Activated CD8-positive, alpha-beta T cell treated with anti-CD3 and anti-CD28 coated beads for 36 hours (primary cell): ENCODE results near the gene NPC1L1. TPM values are rescaled to one million over a fixed set of nuclear protein-coding genes. Genes with fewer than 3 reads are reported as not detected.

Experiments
- ATAC-seq: fragments of 200-7000 bp; cut with Tn5 transposase; one replicate; pipeline ENCODE4 v1.10.0; 2021; ENCODE audit warnings: mild to moderate bottlenecking, moderate library complexity
- CTCF ChIA-PET: fragments of 350-600 bp; sonication (Branson Sonifier 250); formaldehyde crosslinking; loops from one replicate; lab custom pipeline; 2021; ENCODE audit warnings: antibody characterized with exemption; lab: Charles Lee
- POLR2A ChIA-PET: fragments of 350-600 bp; sonication (Branson Sonifier 250); formaldehyde crosslinking; loops from one replicate; lab custom pipeline; 2021; ENCODE audit warnings: antibody characterized with exemption; lab: Charles Lee
- DNase-seq: peaks from one replicate; pipeline ENCODE4 v3.0.0-alpha.2; 2020
- H3K27ac Mint-ChIP-seq: one replicate; pipeline ENCODE4 v1.8.0; 2021; ENCODE audit warnings: mild to moderate bottlenecking, mixed read lengths
- H3K27me3 Mint-ChIP-seq: one replicate; pipeline ENCODE4 v1.8.0; 2021; ENCODE audit warnings: mixed read lengths
- H3K36me3 Mint-ChIP-seq: one replicate; pipeline ENCODE4 v1.8.0; 2021; ENCODE audit warnings: low read depth, mixed read lengths
- H3K4me1 Mint-ChIP-seq: one replicate; pipeline ENCODE4 v1.8.0; 2021; ENCODE audit warnings: low read depth, mixed read lengths
- H3K4me3 Mint-ChIP-seq: one replicate; pipeline ENCODE4 v1.8.0; 2021; ENCODE audit warnings: mild to moderate bottlenecking, moderate library complexity, mixed read lengths
- H3K9me3 Mint-ChIP-seq: one replicate; pipeline ENCODE4 v1.8.0; 2021; ENCODE audit warnings: mixed read lengths
- CTCF ChIP-seq: fragments of 200-600 bp; IDR thresholded peaks from one replicate; pipeline ENCODE4 v1.8.0; 2022; ENCODE audit warnings: antibody characterized with exemption, mild to moderate bottlenecking
- intact Hi-C: fragments of 100-400 bp; cut with micrococcal nuclease; formaldehyde crosslinking; loops from one replicate; pipeline ENCODE4 v1.10.0; 2022
- total RNA-seq, 2 experiments: library from RNA; stranded (reverse); gene quantifications; one replicate each; pipeline ENCODE4 v1.2.3, GENCODE V29; 2021

NPC1L1 gene
- total RNA-seq, 2 experiments from 2014 or later: 0.07 TPM; not detected in 1

DNA sequence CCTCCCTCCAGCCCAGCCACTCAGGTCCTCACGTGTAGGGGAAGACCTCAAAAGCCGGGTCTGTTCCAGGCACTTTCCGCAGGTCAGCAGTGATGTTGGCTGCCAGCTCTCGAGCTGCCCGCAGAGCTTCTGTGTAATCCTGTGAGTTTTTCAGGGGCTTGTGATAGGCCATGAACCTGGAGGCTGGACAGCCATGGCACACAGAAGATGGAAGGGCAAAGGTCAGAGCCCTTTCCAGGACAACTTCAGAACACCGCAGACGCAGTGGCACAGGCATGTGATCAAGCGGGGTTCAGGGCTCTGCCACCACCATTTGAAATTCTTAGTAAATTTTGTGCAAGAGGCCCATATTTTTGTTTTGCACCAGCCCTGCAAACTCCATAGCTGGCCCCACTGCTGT lies 24.0 kb downstream of the NPC1L1 start:
- POLR2A ChIA-PET: no interaction called here
- CTCF ChIA-PET: interaction anchor here (4.3 kb wide), 1 partner anchor 18 kb away, joined by 19 read pairs; no protein-coding TSS in a partner anchor
- TF ChIP-seq CTCF: no peak

DNA sequence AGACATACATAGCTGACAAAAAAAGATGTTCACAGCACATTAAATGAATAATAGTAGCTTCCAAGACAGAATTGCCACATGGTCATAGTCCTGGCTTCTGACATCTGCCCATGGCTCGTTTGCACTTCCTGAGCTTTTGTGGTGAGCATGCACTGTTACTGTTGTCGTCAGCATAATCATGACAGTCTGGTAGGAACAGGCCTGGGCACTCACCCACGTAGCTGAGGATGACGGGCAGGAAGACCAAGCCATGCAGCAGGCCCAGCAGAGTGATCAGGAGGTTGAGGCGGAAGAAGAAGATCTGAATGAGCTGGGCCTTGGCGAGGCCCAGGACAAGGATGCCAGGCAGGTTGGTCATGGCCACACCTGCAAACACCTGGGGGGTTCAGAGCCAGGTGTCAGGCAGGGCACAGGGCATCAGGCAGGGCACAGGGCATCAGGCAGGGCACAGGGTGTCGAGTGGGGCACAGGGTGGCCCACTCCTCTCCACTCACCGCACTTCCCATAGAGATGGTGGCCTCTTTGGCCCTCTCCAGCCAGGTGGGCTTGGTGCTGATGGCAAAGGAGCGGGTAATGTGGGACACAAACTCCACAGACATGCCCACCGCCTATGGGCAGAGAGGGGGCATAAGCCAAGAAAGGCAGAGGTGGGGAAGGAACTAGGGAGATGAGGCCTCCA lies 25.4 kb downstream of the NPC1L1 start:
- intact Hi-C loops: no loop called here
- Mint-ChIP-seq H3K27ac (no peak overlapping the region), H3K9me3 (no peaks in the 10 kb centered on the region), H3K36me3 (no peaks in the 10 kb centered on the region), H3K4me1 (no peaks in the 10 kb centered on the region), H3K27me3 (peaks cover 1% of the 10 kb centered on the region), H3K4me3 (no peak overlapping the region)
- POLR2A ChIA-PET: no interaction called here
- TF ChIP-seq CTCF: no peak
- DNase-seq (no peak), ATAC-seq (no peak)
- CTCF ChIA-PET: interaction anchor here (2.5 kb wide), 1 partner anchor 18 kb away, joined by 7 read pairs; no protein-coding TSS in a partner anchor

More for the DNA sequence above, 24.0 kb downstream of the NPC1L1 start:
- Mint-ChIP-seq H3K27ac (no peak overlapping the region), H3K9me3 (no peaks in the 10 kb centered on the region), H3K27me3 (no peaks in the 10 kb centered on the region), H3K4me1 (no peaks in the 10 kb centered on the region), H3K36me3 (no peaks in the 10 kb centered on the region), H3K4me3 (no peak overlapping the region)
- DNase-seq (no peak), ATAC-seq (no peak)
- intact Hi-C loops: no loop called here

- Mint-ChIP-seq H3K27me3 (peaks cover 3% of the 10 kb centered on the region), H3K4me3 (no peak overlapping the region), H3K27ac (no peak overlapping the region), H3K4me1 (peaks cover 10% of the 10 kb centered on the region), H3K9me3 (peaks cover 5% of the 10 kb centered on the region), H3K36me3 (no peaks in the 10 kb centered on the region)
- intact Hi-C loops: no loop called here
- DNase-seq (no peak), ATAC-seq (no peak)
- TF ChIP-seq CTCF: no peak
- ChIA-PET POLR2A (no interaction called here), CTCF (interaction anchor here (2.0 kb wide), 1 partner anchor 52 kb away, joined by 6 read pairs; no protein-coding TSS in a partner anchor)
Measured at GRCh38 chr7:44512736-44513135, 28.4 kb downstream of the NPC1L1 start.

DNA sequence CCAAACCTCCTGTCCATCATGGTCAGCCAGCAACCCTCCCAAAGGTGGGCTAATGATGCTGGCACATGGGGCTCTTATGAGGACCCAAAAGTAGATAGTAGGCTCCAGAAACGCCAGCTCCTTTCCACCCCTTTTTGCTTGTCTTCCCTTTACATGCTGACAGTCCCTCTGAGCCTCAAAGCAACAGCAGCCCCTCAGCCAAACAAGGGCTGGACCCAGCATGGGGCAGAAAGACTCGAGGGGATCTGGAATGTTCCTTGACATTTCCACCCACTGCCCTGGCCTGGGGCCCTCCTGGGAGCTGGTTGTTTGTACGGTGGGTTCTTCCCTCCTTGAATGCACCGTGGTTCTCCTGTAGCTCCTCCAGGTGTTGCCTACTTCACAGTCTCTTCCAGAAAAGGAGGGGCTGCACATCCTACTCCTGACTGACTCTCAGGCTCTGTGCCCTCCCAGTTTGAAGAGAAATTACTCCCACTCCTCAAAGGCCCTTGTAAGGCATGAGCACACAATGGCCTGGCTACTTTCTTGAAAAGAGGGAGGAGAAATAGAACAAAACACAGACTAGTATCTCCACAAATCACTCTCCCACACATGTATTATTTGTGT lies 29.2 kb downstream of the NPC1L1 start:
- intact Hi-C loops: no loop called here
- no peak overlapping the region for H3K27ac Mint-ChIP-seq
- ChIA-PET POLR2A (interaction anchor here (1.2 kb wide), 1 partner anchor 62 kb away, joined by 3 read pairs; the partner anchor contains the start of gene DDX56), CTCF (interaction anchor here (0.8 to 2.0 kb wide), 2 partner anchors 23 to 53 kb away, joined by 4 to 6 read pairs; no protein-coding TSS in a partner anchor)
- H3K9me3 Mint-ChIP-seq: peaks cover 8% of the 10 kb centered on the region
- peaks cover 1% of the 10 kb centered on the region for H3K36me3 Mint-ChIP-seq
- H3K4me3 Mint-ChIP-seq: no peak overlapping the region
- no peak for TF ChIP-seq CTCF
- DNase-seq (no peak), ATAC-seq (no peak)
- H3K27me3 Mint-ChIP-seq: peaks cover 3% of the 10 kb centered on the region
- H3K4me1 Mint-ChIP-seq: peaks cover 12% of the 10 kb centered on the region

DNA sequence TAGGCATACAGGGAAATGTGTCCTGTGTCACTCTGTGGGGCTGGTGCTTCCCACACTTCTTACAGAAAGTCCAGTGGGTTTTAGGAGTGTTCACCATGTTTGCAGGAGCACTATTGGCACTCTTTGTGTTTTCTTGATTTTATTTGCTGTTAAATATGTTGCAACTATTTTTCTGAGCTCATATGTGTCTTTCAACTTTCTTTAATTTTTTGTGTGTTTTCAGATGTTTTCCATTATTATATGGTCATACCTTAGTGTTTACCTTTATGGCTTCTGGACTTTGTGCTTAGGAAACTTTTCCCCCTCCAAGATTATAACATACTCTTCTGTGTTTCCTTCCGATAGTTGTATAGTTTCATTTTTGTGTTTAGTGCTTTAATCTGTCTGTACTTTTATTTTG lies 29.9 kb downstream of the NPC1L1 start:
- H3K27ac Mint-ChIP-seq: no peak overlapping the region
- CTCF ChIA-PET: interaction anchor here (0.8 to 2.0 kb wide), 2 partner anchors 24 to 54 kb away, joined by 4 to 6 read pairs; no protein-coding TSS in a partner anchor
- H3K27me3 Mint-ChIP-seq: peaks cover 5% of the 10 kb centered on the region
- H3K4me1 Mint-ChIP-seq: peaks cover 12% of the 10 kb centered on the region
- ATAC-seq (no peak), DNase-seq (no peak)
- intact Hi-C loops: no loop called here
- H3K9me3 Mint-ChIP-seq: peaks cover 11% of the 10 kb centered on the region
- H3K4me3 Mint-ChIP-seq: no peak overlapping the region
- peaks cover 3% of the 10 kb centered on the region for H3K36me3 Mint-ChIP-seq
- POLR2A ChIA-PET: interaction anchor here (1.2 kb wide), 1 partner anchor 63 kb away, joined by 3 read pairs; the partner anchor contains the start of gene DDX56
- no peak for TF ChIP-seq CTCF
